ENCODE measurements around the gene NDNF.

- TF ChIP-seq CTCF (IDR thresholded peaks at IDR 0.05) (no peak), POLR2AphosphoS5 (IDR thresholded peaks at IDR 0.05) (no peak)
These were observed 603 bp downstream of the NDNF start for GRCh38 chr4:121071640-121072223.
